Parathyroid adenoma (tissue), 2 donors: ENCODE measurements around the gene QSOX1.

Experiments
- H2AFZ ChIP-seq: fragments of 300-600 bp; sonication (generic); one replicate; pipeline ENCODE4 v1.7.0; 2017; ENCODE audit warnings: antibody characterized with exemption, mild to moderate bottlenecking
- H3K27ac ChIP-seq: fragments of 300-600 bp; sonication (generic); one replicate; pipeline ENCODE4 v1.7.0; 2017
- H3K27me3 ChIP-seq: fragments of 300-600 bp; sonication (generic); one replicate; pipeline ENCODE4 v1.7.0; 2017; ENCODE audit warnings: low read length; ENCODE audit not compliant: control insufficient read depth, insufficient read depth
- H3K36me3 ChIP-seq: fragments of 300-600 bp; sonication (generic); one replicate; pipeline ENCODE4 v1.7.0; 2017; ENCODE audit warnings: low read length; ENCODE audit not compliant: control insufficient read depth, insufficient read depth
- H3K4me1 ChIP-seq: fragments of 300-600 bp; sonication (generic); one replicate; pipeline ENCODE4 v1.7.0; 2017; ENCODE audit warnings: control low read depth
- H3K4me2 ChIP-seq: fragments of 300-600 bp; sonication (generic); one replicate; pipeline ENCODE4 v1.7.0; 2017; ENCODE audit warnings: low read length
- H3K4me3 ChIP-seq: fragments of 300-600 bp; sonication (generic); one replicate; pipeline ENCODE4 v1.7.0; 2017; ENCODE audit warnings: low read depth, low read length
- H3K79me2 ChIP-seq: fragments of 300-600 bp; sonication (generic); one replicate; pipeline ENCODE4 v1.7.0; 2017; ENCODE audit warnings: control low read depth
- H3K9ac ChIP-seq: fragments of 300-600 bp; sonication (generic); one replicate; pipeline ENCODE4 v1.7.0; 2017; ENCODE audit warnings: mild to moderate bottlenecking
- H3K9me3 ChIP-seq: fragments of 300-600 bp; sonication (generic); one replicate; pipeline ENCODE4 v1.7.0; 2017; ENCODE audit warnings: low read length; ENCODE audit not compliant: control insufficient read depth
- CTCF ChIP-seq: fragments of 300-600 bp; sonication (generic); IDR thresholded peaks from one replicate; pipeline ENCODE4 v1.7.0; 2017; ENCODE audit warnings: antibody characterized with exemption, mild to moderate bottlenecking
- donor health status: primary hyperparathyroidism.

The QSOX1 gene

GRCh38 chr1:180167021-180167701 is 12.5 kb downstream of the QSOX1 start:
- peak overlapping the region; percentile 15 for H3K27ac ChIP-seq
- no peak for TF ChIP-seq CTCF
- H3K27me3 ChIP-seq: no peaks in the 10 kb centered on the region
- H3K4me3 ChIP-seq: no peak overlapping the region
- no peaks in the 10 kb centered on the region for H3K79me2 ChIP-seq
- H2AFZ ChIP-seq: no peak overlapping the region
- H3K4me1 ChIP-seq: no peaks in the 10 kb centered on the region
- no peak overlapping the region for H3K4me2 ChIP-seq
- H3K9me3 ChIP-seq: no peaks in the 10 kb centered on the region
- no peak overlapping the region for H3K9ac ChIP-seq
- no peaks in the 10 kb centered on the region for H3K36me3 ChIP-seq

- no peaks in the 10 kb centered on the region for H3K4me1 ChIP-seq
- no peaks in the 10 kb centered on the region for H3K79me2 ChIP-seq
- no peak for TF ChIP-seq CTCF
- no peaks in the 10 kb centered on the region for H3K9me3 ChIP-seq
- H3K4me2 ChIP-seq: no peak overlapping the region
- H3K4me3 ChIP-seq: no peak overlapping the region
- no peaks in the 10 kb centered on the region for H3K36me3 ChIP-seq
- H3K27me3 ChIP-seq: no peaks in the 10 kb centered on the region
- no peak overlapping the region for H2AFZ ChIP-seq
- H3K9ac ChIP-seq: no peak overlapping the region
- H3K27ac ChIP-seq: no peak overlapping the region
These were observed 13.2 kb downstream of the QSOX1 start for GRCh38 chr1:180167721-180168467.

GRCh38 chr1:180168786-180169639 is 14.3 kb downstream of the QSOX1 start:
- Histone ChIP-seq H3K79me2 (no peaks in the 10 kb centered on the region), H3K4me3 (no peak overlapping the region), H3K4me2 (no peak overlapping the region), H3K9ac (no peak overlapping the region), H3K9me3 (no peaks in the 10 kb centered on the region), H3K27me3 (no peaks in the 10 kb centered on the region), H2AFZ (no peak overlapping the region), H3K36me3 (no peaks in the 10 kb centered on the region), H3K4me1 (no peaks in the 10 kb centered on the region), H3K27ac (no peak overlapping the region)
- no peak for TF ChIP-seq CTCF

GRCh38 chr1:180169640-180170195 is 15.0 kb downstream of the QSOX1 start:
- H2AFZ ChIP-seq: no peak overlapping the region
- no peak for TF ChIP-seq CTCF
- no peak overlapping the region for H3K4me3 ChIP-seq
- H3K36me3 ChIP-seq: no peaks in the 10 kb centered on the region
- no peaks in the 10 kb centered on the region for H3K79me2 ChIP-seq
- H3K4me2 ChIP-seq: no peak overlapping the region
- no peak overlapping the region for H3K27ac ChIP-seq
- H3K9ac ChIP-seq: no peak overlapping the region
- no peaks in the 10 kb centered on the region for H3K4me1 ChIP-seq
- H3K27me3 ChIP-seq: no peaks in the 10 kb centered on the region
- no peaks in the 10 kb centered on the region for H3K9me3 ChIP-seq
